Spleen (tissue), 7 donors: ENCODE data around the gene NDUFA7.

ENCODE experiments used
- POLR2A ChIP-seq, 3 donors: fragments of 450-650 bp; IDR thresholded peaks; one replicate each; pipeline ENCODE4 v1.5.1; 2017; ENCODE audit warnings: antibody characterized with exemption in 3 of 3, mild to moderate bottlenecking in 1 of 3
- POLR2AphosphoS5 ChIP-seq, 3 donors: sonication (generic); formaldehyde crosslinking; IDR thresholded peaks; one replicate each; pipeline ENCODE4 v1.5.1; 2017; ENCODE audit warnings: antibody characterized with exemption in 3 of 3
- TF ChIP-seq, protein P1 (sequence below), 11 experiments: fragments of 200-600 bp in 7 of 11; fragments of 450-650 bp in 4 of 11; sonication (generic) in 4 of 11; IDR thresholded peaks in 8 of 11; conservative IDR thresholded peaks in 3 of 11; 1 replicate in 7 of 11; 2 replicates in 4 of 11; pipeline versions ENCODE4 v1.4.0 to v1.8.0; 2016 to 2021; ENCODE audit warnings: antibody characterized with exemption in 11 of 11, inconsistent platforms in 4 of 11, mild to moderate bottlenecking in 1 of 11
- donor health status: DM: no; HTN: no; CAD: no; lungs with moderate emphysema.
- donor health status: DM: no; HTN: no; CAD: no.
- donor health status: DM: no; HTN: no; CAD: no.

GRCh38 chr19:8338835-8339234 lies 17.7 kb upstream of the NDUFA7 start:
- TF ChIP-seq, protein P1, sequence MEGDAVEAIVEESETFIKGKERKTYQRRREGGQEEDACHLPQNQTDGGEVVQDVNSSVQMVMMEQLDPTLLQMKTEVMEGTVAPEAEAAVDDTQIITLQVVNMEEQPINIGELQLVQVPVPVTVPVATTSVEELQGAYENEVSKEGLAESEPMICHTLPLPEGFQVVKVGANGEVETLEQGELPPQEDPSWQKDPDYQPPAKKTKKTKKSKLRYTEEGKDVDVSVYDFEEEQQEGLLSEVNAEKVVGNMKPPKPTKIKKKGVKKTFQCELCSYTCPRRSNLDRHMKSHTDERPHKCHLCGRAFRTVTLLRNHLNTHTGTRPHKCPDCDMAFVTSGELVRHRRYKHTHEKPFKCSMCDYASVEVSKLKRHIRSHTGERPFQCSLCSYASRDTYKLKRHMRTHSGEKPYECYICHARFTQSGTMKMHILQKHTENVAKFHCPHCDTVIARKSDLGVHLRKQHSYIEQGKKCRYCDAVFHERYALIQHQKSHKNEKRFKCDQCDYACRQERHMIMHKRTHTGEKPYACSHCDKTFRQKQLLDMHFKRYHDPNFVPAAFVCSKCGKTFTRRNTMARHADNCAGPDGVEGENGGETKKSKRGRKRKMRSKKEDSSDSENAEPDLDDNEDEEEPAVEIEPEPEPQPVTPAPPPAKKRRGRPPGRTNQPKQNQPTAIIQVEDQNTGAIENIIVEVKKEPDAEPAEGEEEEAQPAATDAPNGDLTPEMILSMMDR (IDR thresholded peaks at IDR 0.05 in 8 of 11, conservative IDR thresholded peaks at IDR 0.05 in 3 of 11): no peak
- TF ChIP-seq POLR2AphosphoS5 (IDR thresholded peaks at IDR 0.05) (no peak), POLR2A (IDR thresholded peaks at IDR 0.05) (no peak)
